Ishikawa (cell line): ENCODE measurements around the gene CRAMP1.

Experiments used
- CREB1 ChIP-seq: IDR thresholded peaks from 2 replicates; pipeline ENCODE4 v1.6.1; 2012; ENCODE audit warnings: low read depth
- EGR1 ChIP-seq: IDR thresholded peaks from 2 replicates; pipeline ENCODE4 v1.6.1; 2012
- EP300 ChIP-seq: IDR thresholded peaks from 2 replicates; pipeline ENCODE4 v1.6.1; 2012; ENCODE audit warnings: borderline replicate concordance
- RAD21 ChIP-seq: IDR thresholded peaks from 2 replicates; pipeline ENCODE4 v1.6.1; 2012; ENCODE audit warnings: low read depth
- TAF1 ChIP-seq: IDR thresholded peaks from 2 replicates; pipeline ENCODE4 v1.6.1; 2012; ENCODE audit warnings: low read depth, mild to moderate bottlenecking
- TEAD4 ChIP-seq: IDR thresholded peaks from 2 replicates; pipeline ENCODE4 v1.6.1; 2012
- ZBTB7A ChIP-seq: IDR thresholded peaks from 2 replicates; pipeline ENCODE4 v1.6.1; 2012; ENCODE audit warnings: low read depth

- TF ChIP-seq RAD21 (no peak), TAF1 (no peak), EP300 (no peak), EGR1 (no peak), ZBTB7A (no peak), TEAD4 (no peak), CREB1 (no peak)
Measured at GRCh38 chr16:1575578-1575977, 36.6 kb upstream of the CRAMP1 start.
